Stimulated activated naive CD4-positive, alpha-beta T cell (primary cell): ENCODE data around the gene GTF3C5.

Experiments used
- DNase-seq, 6 experiments: peaks; one replicate each; lab custom pipeline; 2025; lab: John Stamatoyannopoulos, UW

The GTF3C5 gene, protein sequence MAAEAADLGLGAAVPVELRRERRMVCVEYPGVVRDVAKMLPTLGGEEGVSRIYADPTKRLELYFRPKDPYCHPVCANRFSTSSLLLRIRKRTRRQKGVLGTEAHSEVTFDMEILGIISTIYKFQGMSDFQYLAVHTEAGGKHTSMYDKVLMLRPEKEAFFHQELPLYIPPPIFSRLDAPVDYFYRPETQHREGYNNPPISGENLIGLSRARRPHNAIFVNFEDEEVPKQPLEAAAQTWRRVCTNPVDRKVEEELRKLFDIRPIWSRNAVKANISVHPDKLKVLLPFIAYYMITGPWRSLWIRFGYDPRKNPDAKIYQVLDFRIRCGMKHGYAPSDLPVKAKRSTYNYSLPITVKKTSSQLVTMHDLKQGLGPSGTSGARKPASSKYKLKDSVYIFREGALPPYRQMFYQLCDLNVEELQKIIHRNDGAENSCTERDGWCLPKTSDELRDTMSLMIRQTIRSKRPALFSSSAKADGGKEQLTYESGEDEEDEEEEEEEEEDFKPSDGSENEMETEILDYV

GRCh38 chr9:133030317-133031129 is at the start of gene GTF3C5:
Gene GTF3C5, plus strand, starts transcription at chr9:133030997. Its CDS starts 15 bp downstream, at chr9:133031012.
- peak; percentile 85 to 95 (median 94) for DNase-seq

GRCh38 chr9:132982458-132982857 is 48.3 kb upstream of the GTF3C5 start:
- DNase-seq, result no peak

DNA sequence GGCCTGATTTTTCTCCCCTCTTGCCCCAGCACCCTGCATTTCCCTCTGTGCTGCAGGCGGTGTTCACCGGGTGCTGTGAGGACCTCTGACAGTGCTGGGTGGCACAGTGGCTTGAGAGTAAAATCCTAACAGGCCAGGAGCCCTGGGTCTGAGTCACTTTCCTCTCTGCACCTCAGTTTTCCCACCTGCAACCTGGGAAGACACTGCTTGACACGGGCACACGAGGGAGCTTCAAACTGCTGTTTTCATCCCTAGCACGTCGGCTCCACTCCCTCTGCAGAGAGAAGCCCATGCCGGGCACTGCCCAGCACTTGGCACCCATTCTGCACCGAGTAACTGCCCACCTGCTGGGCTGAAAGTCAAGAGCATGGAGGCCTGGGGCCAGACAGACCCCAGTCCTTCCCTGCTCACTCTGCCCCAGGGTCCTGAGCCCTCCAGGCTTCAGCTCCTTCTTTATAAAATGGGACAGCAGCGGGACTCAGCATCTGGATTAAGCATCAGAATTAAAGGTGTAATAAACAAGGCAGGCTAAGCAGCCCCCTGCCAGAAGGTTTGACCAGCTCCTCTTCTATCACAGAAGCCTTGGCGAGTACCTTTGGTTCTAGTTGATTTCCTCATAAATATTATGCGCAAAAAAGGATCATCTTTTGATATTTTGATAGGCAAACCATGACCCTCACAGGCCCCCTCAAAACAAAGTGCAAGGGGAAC is 47.2 kb upstream of the GTF3C5 start:
- DNase-seq, result no peak

GRCh38 chr9:132984202-132985070 is 46.4 kb upstream of the GTF3C5 start:
- no peak for DNase-seq

- DNase-seq, result no peak
These were observed 45.8 kb upstream of the GTF3C5 start for GRCh38 chr9:132985071-132985350.

GRCh38 chr9:132985489-132985888 is 45.3 kb upstream of the GTF3C5 start:
- DNase-seq, result no peak

GRCh38 chr9:132986114-132986513 is 44.7 kb upstream of the GTF3C5 start:
- DNase-seq, result no peak

- DNase-seq, result no peak
These were observed 43.9 kb upstream of the GTF3C5 start for GRCh38 chr9:132986640-132987620.

DNA sequence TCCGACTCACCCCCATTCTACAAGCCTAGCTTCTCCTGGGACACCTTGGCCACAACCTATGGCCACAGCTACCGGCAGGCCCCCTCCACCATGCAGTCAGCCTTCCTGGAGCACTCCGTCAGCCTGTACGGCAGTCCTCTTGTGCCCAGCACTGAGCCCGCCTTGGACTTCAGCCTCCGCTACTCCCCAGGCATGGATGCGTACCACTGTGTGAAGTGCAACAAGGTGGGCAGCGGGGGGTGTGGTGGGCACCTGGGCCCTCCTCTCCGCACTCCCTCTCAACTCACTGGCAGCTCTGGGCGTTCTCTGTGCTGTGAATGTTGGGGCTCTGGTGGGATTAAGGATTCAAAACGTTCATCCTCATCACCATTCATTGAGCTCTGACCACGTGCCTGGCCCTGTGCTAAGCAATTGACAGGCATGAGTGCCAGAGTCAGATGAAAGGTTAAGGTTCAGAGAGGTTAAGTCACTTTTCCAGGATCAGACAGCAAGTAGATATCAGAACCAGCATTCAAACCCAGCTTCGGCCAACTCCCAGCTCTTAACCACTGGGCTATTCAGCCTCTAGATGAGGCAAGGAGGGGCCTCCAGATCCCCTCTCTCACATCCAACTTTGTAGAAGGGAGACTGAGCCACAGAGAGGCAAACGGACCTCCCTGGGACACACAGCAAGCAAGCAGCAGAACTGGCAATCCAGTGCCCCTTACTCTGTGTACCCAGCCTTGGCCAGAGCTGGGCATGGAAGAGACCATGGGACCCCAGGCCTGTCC is 42.4 kb upstream of the GTF3C5 start:
- DNase-seq, result no peak

DNA sequence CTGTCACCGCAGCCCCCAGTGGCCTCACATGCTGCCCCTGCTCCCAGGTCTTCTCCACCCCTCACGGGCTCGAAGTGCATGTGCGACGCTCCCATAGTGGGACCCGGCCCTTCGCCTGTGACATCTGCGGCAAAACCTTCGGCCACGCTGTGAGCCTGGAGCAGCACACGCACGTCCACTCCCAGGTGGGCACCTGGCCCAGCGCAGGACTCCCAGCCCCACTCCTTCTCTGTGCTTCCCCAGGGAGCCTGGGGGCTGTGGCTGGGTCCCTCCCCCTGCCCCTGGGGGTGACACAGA is 41.8 kb upstream of the GTF3C5 start:
- no peak for DNase-seq

GRCh38 chr9:132989414-132989996 is 41.3 kb upstream of the GTF3C5 start:
- no peak for DNase-seq

- DNase-seq, result peak in 4 of 6 experiments; percentile 2 to 27 (median 22)
These were observed 40.7 kb upstream of the GTF3C5 start for GRCh38 chr9:132989998-132990557.

DNA sequence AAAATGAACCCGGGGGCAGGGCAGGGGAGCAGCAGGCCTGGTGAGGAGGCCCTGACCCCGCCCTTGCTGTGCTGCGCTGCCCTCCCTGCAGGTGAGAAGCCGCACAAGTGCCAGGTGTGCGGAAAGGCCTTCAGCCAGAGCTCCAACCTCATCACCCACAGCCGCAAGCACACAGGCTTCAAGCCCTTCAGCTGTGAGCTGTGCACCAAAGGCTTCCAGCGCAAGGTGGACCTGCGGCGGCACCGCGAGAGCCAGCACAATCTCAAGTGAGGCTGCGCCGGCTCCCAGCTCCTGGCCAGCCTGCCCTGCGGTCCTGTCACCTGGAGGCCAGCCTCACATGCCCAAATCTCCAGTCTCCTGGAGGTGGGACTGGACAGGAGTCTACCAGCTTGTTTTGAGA is 40.0 kb upstream of the GTF3C5 start:
- no peak for DNase-seq

- no peak for DNase-seq
These were observed 39.2 kb upstream of the GTF3C5 start for GRCh38 chr9:132991351-132992300.

DNA sequence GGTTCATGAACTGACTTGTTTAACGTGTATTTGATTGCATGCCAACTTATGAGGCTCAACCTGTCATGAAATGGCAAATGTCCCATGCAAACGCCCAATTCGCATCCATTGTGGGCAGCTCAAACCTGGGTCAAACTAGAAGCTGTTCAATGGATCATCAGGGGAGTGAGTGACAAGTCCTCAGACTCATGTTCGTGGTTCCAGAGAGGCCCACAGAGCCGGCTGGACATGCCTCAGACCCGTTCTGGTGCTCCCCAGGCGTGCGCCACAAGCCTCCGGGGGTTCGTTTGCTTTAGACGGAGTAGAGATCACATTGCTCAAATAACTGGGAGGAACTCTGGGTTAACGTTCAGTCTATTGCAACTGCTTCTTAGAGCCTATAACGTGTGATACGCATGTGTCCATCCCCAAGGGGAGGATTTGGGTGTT is 37.3 kb upstream of the GTF3C5 start:
- no peak for DNase-seq

- DNase-seq, result no peak
These were observed 36.2 kb upstream of the GTF3C5 start for GRCh38 chr9:132994410-132995120.

DNA sequence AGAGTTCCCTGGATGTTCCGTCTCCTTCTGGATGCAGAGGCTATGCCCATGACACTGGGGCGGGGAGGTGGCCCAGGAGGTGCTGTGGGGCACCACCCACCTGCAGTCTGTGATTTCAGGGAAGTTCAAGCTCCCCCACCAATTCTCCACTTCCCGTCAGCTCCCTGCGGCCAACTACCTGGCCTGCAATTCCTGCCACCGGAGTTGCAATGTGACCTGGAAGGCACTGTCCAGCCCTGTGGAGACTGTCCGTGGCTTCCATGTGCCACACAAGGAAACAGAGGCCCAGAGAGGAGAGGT is 35.7 kb upstream of the GTF3C5 start:
- no peak for DNase-seq
